HT-29 (cell line): ENCODE data around the gene PEG3. TPM values are rescaled to one million over a fixed set of nuclear protein-coding genes. Genes with fewer than 3 reads are reported as not detected.

ENCODE experiments used
- DNase-seq: peaks from one replicate; pipeline ENCODE4 v3.0.0-alpha.2; 2015; ENCODE audit warnings: low spot score
- small RNA-seq: library from RNA; depleted of rRNA; stranded (forward); fragments of <200 nt; gene quantifications from one replicate; pipeline ENCODE3, GENCODE V24; 2014
- total RNA-seq: library from RNA; depleted of rRNA; stranded (reverse); fragments of >200 nt; shearing (Covaris generic); gene quantifications from 2 replicates; pipeline ENCODE4 v1.2.3, GENCODE V29; 2014; rRNA removed

The PEG3 gene
- total RNA-seq, 1 experiment from 2014 or later: not detected

- DNase-seq: no peak
These were observed 31.7 kb downstream of the PEG3 start for GRCh38 chr19:56808717-56809392.

DNA sequence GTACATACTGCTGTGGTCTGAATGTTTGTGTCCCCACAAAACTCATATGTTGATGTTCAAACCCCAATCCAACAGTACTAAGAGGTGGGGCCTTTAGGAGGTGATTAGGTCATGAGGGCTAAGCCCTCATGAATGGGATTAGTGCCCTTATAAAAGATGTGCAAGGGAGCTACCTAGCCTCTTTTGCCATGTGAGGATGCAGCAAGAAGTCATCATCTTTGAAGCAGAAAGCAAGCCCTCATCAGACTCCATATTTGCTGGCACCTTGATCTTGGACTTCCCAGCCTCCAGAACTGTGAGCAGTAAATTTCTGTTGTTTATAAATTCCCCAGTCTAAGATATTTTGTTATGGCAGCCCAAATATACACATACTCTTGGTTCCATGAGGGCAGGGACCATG, 33.9 kb downstream of the PEG3 start:
- no peak for DNase-seq

Small RNA genes within 50 kb of the gene (small RNA-seq; reads per million reads assigned to genes)
- gene AC006115.2: not detected

Other genes with a start within 250 kb of the PEG3 start
- not detected in 2 replicates for gene ZNF71, start 245.4 kb downstream of the PEG3 start, total RNA-seq
- gene SMIM17, start 197.6 kb downstream of the PEG3 start, total RNA-seq: not detected in 2 replicates
- gene ZNF835, start 169.0 kb downstream of the PEG3 start, total RNA-seq: not detected in 2 replicates
- not detected in 2 replicates for gene ZIM2, start within 50 bp of the PEG3 start, total RNA-seq